DND-41 (cell line): ENCODE measurements around the gene TMEM114.

ENCODE experiments used
- CTCF ChIP-seq: IDR thresholded peaks from 2 replicates; pipeline ENCODE4 v1.5.1; 2012; ENCODE audit warnings: borderline replicate concordance, low read length, moderate library complexity, mild to moderate bottlenecking; ENCODE audit not compliant: poor library complexity, severe bottlenecking; ENCODE audit errors: extremely low read depth
- EZH2 ChIP-seq: IDR thresholded peaks from 3 replicates; pipeline ENCODE4 v1.6.1; 2012; ENCODE audit warnings: borderline replicate concordance, low read depth, mild to moderate bottlenecking, moderate library complexity, low read length, inconsistent platforms; ENCODE audit not compliant: severe bottlenecking

- TF ChIP-seq CTCF = no peak
- no peak for TF ChIP-seq EZH2
Measured at GRCh38 chr16:8550728-8551387, 39.5 kb downstream of the TMEM114 start.
